NCI-H187 treated with DMSO at 0.1 percent for 48 hours (cell line): ENCODE data around the gene SLC30A9.

Source experiments
- DNase-seq: peaks from one replicate; lab custom pipeline; 2025; lab: John Stamatoyannopoulos, UW

Gene SLC30A9

GRCh38 chr4:41990365-41991111, at the start of gene SLC30A9:
TSS of gene SLC30A9 (plus strand) at chr4:41990530. CDS start at chr4:41990652, 122 bp downstream.
- peak; percentile 76 for DNase-seq

GRCh38 chr4:41940834-41941233, 49.5 kb upstream of the SLC30A9 start:
- DNase-seq: no peak

GRCh38 chr4:41943506-41943905, 46.8 kb upstream of the SLC30A9 start:
- DNase-seq: no peak

- DNase-seq: no peak
These were observed 46.2 kb upstream of the SLC30A9 start for GRCh38 chr4:41944089-41944488.

- no peak for DNase-seq
These were observed 40.8 kb upstream of the SLC30A9 start for GRCh38 chr4:41949531-41949930.

GRCh38 chr4:41957634-41958033, 32.7 kb upstream of the SLC30A9 start:
- no peak for DNase-seq

- no peak for DNase-seq
These were observed 27.2 kb upstream of the SLC30A9 start for GRCh38 chr4:41963105-41963504.

- DNase-seq: no peak
These were observed 25.9 kb upstream of the SLC30A9 start for GRCh38 chr4:41964401-41964800.

GRCh38 chr4:41967392-41967791, 22.9 kb upstream of the SLC30A9 start:
- no peak for DNase-seq

- DNase-seq: no peak
These were observed 20.7 kb upstream of the SLC30A9 start for GRCh38 chr4:41969671-41970070.

- DNase-seq: no peak
These were observed 15.0 kb upstream of the SLC30A9 start for GRCh38 chr4:41975341-41975740.

- DNase-seq: peak; percentile 20
These were observed 13.4 kb upstream of the SLC30A9 start for GRCh38 chr4:41976775-41977516.

GRCh38 chr4:41977709-41978108, 12.6 kb upstream of the SLC30A9 start:
- no peak for DNase-seq

- no peak for DNase-seq
These were observed 8.9 kb upstream of the SLC30A9 start, which contains the start of gene DCAF4L1 for GRCh38 chr4:41981456-41981855. TSS of gene DCAF4L1 (plus strand) at chr4:41981756. CDS start at chr4:41981793, 37 bp downstream.

GRCh38 chr4:41982716-41983115, 7.6 kb upstream of the SLC30A9 start:
- DNase-seq: no peak

GRCh38 chr4:41985151-41985550, 5.2 kb upstream of the SLC30A9 start:
- DNase-seq: no peak

- no peak for DNase-seq
These were observed 351 bp upstream of the SLC30A9 start for GRCh38 chr4:41989994-41990364.

- no peak for DNase-seq
These were observed 1.8 kb downstream of the SLC30A9 start for GRCh38 chr4:41991916-41992767.

GRCh38 chr4:41992967-41993857, 2.9 kb downstream of the SLC30A9 start:
- no peak for DNase-seq

- DNase-seq: no peak
These were observed 4.2 kb downstream of the SLC30A9 start for GRCh38 chr4:41994461-41994985.

GRCh38 chr4:41998019-41998418, 7.7 kb downstream of the SLC30A9 start:
- no peak for DNase-seq
